CD4-positive, alpha-beta T cell (primary cell): ENCODE measurements around the gene CD44. TPM values are rescaled to one million over a fixed set of nuclear protein-coding genes. Genes with fewer than 3 reads are reported as not detected.
A peak's percentile ranks its signal among the peaks of the same experiment; 100 is the strongest.

Source experiments
- ATAC-seq: fragments of 200-7000 bp; cut with Tn5 transposase; one replicate; pipeline ENCODE4 v1.10.0; 2022; ENCODE audit warnings: mild to moderate bottlenecking; ENCODE audit not compliant: poor library complexity
- CTCF ChIA-PET: fragments of 350-600 bp; sonication (Branson Sonifier 250); formaldehyde crosslinking; loops from one replicate; lab custom pipeline; 2021; ENCODE audit warnings: antibody characterized with exemption, inconsistent platforms; lab: Charles Lee
- POLR2A ChIA-PET: fragments of 350-600 bp; sonication (Branson Sonifier 250); formaldehyde crosslinking; loops from one replicate; lab custom pipeline; 2021; ENCODE audit warnings: antibody characterized with exemption, inconsistent platforms; lab: Charles Lee
- DNase-seq, 14 experiments: peaks; one replicate each; pipeline ENCODE4 v3.0.0-alpha.2; 2013 to 2020; ENCODE audit warnings: mixed read lengths in 2 of 14
- H3K27ac ChIP-seq, 2 donors: one replicate each; pipeline versions ENCODE4 v1.5.1 to v1.7.0; 2013; ENCODE audit warnings: low read length in 2 of 2, low read depth in 1 of 2, mild to moderate bottlenecking in 1 of 2
- H3K27me3 ChIP-seq, 2 experiments: 1 replicate in 1 of 2; 2 replicates in 1 of 2; pipeline versions ENCODE4 v1.6.1 to v1.7.0; 2013; ENCODE audit warnings: low read length in 2 of 2, control low read depth in 1 of 2, mild to moderate bottlenecking in 1 of 2, moderate library complexity in 1 of 2; ENCODE audit not compliant: insufficient read depth in 2 of 2, control insufficient read depth in 1 of 2
- H3K36me3 ChIP-seq: one replicate; pipeline ENCODE4 v1.6.1; 2013; ENCODE audit warnings: low read length, control low read depth; ENCODE audit not compliant: insufficient read depth
- H3K4me1 ChIP-seq: one replicate; pipeline ENCODE4 v1.6.1; 2013; ENCODE audit warnings: low read length, control low read depth; ENCODE audit not compliant: insufficient read depth
- H3K4me3 ChIP-seq: one replicate; pipeline ENCODE4 v1.5.1; 2013; ENCODE audit warnings: mild to moderate bottlenecking, low read length, moderate library complexity
- H3K9me3 ChIP-seq, 2 experiments: 1 replicate in 1 of 2; 2 replicates in 1 of 2; pipeline versions ENCODE4 v1.6.1 to v1.7.0; 2013; ENCODE audit warnings: low read length in 2 of 2, mild to moderate bottlenecking in 2 of 2, control low read depth in 1 of 2, moderate library complexity in 1 of 2; ENCODE audit not compliant: control insufficient read depth in 1 of 2, insufficient read depth in 1 of 2
- H3K27ac Mint-ChIP-seq: one replicate; pipeline ENCODE4 v1.8.0; 2020; ENCODE audit warnings: mixed read lengths
- H3K27me3 Mint-ChIP-seq: one replicate; pipeline ENCODE4 v1.8.0; 2021; ENCODE audit warnings: mixed read lengths
- H3K36me3 Mint-ChIP-seq: one replicate; pipeline ENCODE4 v1.8.0; 2021; ENCODE audit warnings: low read depth, mixed read lengths
- H3K4me1 Mint-ChIP-seq: one replicate; pipeline ENCODE4 v1.8.0; 2021; ENCODE audit warnings: low read depth, mixed read lengths
- H3K4me3 Mint-ChIP-seq: one replicate; pipeline ENCODE4 v1.8.0; 2020; ENCODE audit warnings: mild to moderate bottlenecking, mixed read lengths
- H3K9me3 Mint-ChIP-seq: one replicate; pipeline ENCODE4 v1.8.0; 2020; ENCODE audit warnings: mixed read lengths
- intact Hi-C, 2 experiments: fragments of 100-400 bp; cut with DNase I in 1 of 2; cut with micrococcal nuclease in 1 of 2; formaldehyde crosslinking; loops; one replicate each; pipeline versions ENCODE4 v1.15.1 to v1.9.0; 2023 to 2025; cut with DNase I, micrococcal nuclease
- total RNA-seq, 174 experiments: library from RNA in 2 of 174; stranded (reverse) in 2 of 174; gene quantifications; one replicate each; pipeline ENCODE4 v1.2.3 and lab custom pipeline; 2021 to 2026
- TF ChIP-seq, protein P1 (sequence below): fragments of 200-600 bp; IDR thresholded peaks from one replicate; pipeline ENCODE4 v1.8.0; 2022; ENCODE audit warnings: antibody characterized with exemption, mild to moderate bottlenecking

CD44 gene
- total RNA-seq, 2 experiments from 2014 or later: 1,283 to 1,330 TPM

GRCh38 chr11:35250192-35250591 is 111.2 kb downstream of the CD44 start:
- ChIA-PET CTCF (no interaction called here), POLR2A (interaction anchor here (1.2 kb wide), 1 partner anchor 14 kb away, joined by 4 read pairs; no protein-coding TSS in a partner anchor)
- peaks cover 28% of the 10 kb centered on the region for H3K4me1 Mint-ChIP-seq
- Histone ChIP-seq H3K9me3 (peaks cover 0 to 5% of the 10 kb centered on the region in 2 experiments), H3K27ac (no peak overlapping the region), H3K4me1 (peaks cover 35% of the 10 kb centered on the region), H3K36me3 (no peaks in the 10 kb centered on the region), H3K27me3 (no peaks in the 10 kb centered on the region), H3K4me3 (no peak overlapping the region)
- peaks cover 7% of the 10 kb centered on the region for H3K9me3 Mint-ChIP-seq
- TF ChIP-seq, protein P1, sequence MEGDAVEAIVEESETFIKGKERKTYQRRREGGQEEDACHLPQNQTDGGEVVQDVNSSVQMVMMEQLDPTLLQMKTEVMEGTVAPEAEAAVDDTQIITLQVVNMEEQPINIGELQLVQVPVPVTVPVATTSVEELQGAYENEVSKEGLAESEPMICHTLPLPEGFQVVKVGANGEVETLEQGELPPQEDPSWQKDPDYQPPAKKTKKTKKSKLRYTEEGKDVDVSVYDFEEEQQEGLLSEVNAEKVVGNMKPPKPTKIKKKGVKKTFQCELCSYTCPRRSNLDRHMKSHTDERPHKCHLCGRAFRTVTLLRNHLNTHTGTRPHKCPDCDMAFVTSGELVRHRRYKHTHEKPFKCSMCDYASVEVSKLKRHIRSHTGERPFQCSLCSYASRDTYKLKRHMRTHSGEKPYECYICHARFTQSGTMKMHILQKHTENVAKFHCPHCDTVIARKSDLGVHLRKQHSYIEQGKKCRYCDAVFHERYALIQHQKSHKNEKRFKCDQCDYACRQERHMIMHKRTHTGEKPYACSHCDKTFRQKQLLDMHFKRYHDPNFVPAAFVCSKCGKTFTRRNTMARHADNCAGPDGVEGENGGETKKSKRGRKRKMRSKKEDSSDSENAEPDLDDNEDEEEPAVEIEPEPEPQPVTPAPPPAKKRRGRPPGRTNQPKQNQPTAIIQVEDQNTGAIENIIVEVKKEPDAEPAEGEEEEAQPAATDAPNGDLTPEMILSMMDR: no peak
- H3K4me3 Mint-ChIP-seq: no peak overlapping the region
- intact Hi-C loops: no loop called here
- peaks cover 25% of the 10 kb centered on the region for H3K36me3 Mint-ChIP-seq
- ATAC-seq: no peak
- H3K27me3 Mint-ChIP-seq: no peaks in the 10 kb centered on the region
- peak overlapping the region; percentile 29 for H3K27ac Mint-ChIP-seq
- DNase-seq: no peak

- intact Hi-C loops: no loop called here
- no peak overlapping the region for H3K27ac ChIP-seq
- H3K27me3 Mint-ChIP-seq: no peaks in the 10 kb centered on the region
- H3K4me3 Mint-ChIP-seq: no peak overlapping the region
- H3K27ac Mint-ChIP-seq: peak overlapping the region; percentile 29
- CTCF ChIA-PET: no interaction called here
- H3K4me1 Mint-ChIP-seq: peaks cover 26% of the 10 kb centered on the region
- POLR2A ChIA-PET: interaction anchor here (1.2 kb wide), 1 partner anchor 15 kb away, joined by 4 read pairs; no protein-coding TSS in a partner anchor
- peaks cover 25% of the 10 kb centered on the region for H3K36me3 Mint-ChIP-seq
- no peak overlapping the region for H3K4me3 ChIP-seq
- H3K4me1 ChIP-seq: peaks cover 31% of the 10 kb centered on the region
- H3K9me3 ChIP-seq: peaks cover 0 to 5% of the 10 kb centered on the region in 2 experiments
- no peaks in the 10 kb centered on the region for H3K27me3 ChIP-seq
- no peak for DNase-seq
- H3K36me3 ChIP-seq: no peaks in the 10 kb centered on the region
- TF ChIP-seq, protein P1: no peak
- peaks cover 7% of the 10 kb centered on the region for H3K9me3 Mint-ChIP-seq
- ATAC-seq: no peak
Measured at GRCh38 chr11:35250621-35251020, 111.7 kb downstream of the CD44 start.

- Histone ChIP-seq H3K27me3 (no peaks in the 10 kb centered on the region), H3K9me3 (peaks cover 0 to 5% of the 10 kb centered on the region in 2 experiments), H3K27ac (no peak overlapping the region), H3K36me3 (no peaks in the 10 kb centered on the region), H3K4me1 (peaks cover 15% of the 10 kb centered on the region), H3K4me3 (no peak overlapping the region)
- no peak overlapping the region for H3K4me3 Mint-ChIP-seq
- H3K27me3 Mint-ChIP-seq: no peaks in the 10 kb centered on the region
- TF ChIP-seq, protein P1: no peak
- CTCF ChIA-PET: no interaction called here
- H3K36me3 Mint-ChIP-seq: peaks cover 13% of the 10 kb centered on the region
- ATAC-seq (no peak), DNase-seq (no peak)
- peaks cover 25% of the 10 kb centered on the region for H3K4me1 Mint-ChIP-seq
- H3K9me3 Mint-ChIP-seq: peaks cover 5% of the 10 kb centered on the region
- intact Hi-C loops: no loop called here
- POLR2A ChIA-PET: interaction anchor here (0.8 kb wide), 1 partner anchor 11 kb away, joined by 3 read pairs; no protein-coding TSS in a partner anchor
- H3K27ac Mint-ChIP-seq: no peak overlapping the region
Measured at GRCh38 chr11:35253237-35253636, 114.3 kb downstream of the CD44 start.
